Heart left ventricle (tissue), 16 donors: Measurements from ENCODE around the gene BCL2. TPM values are rescaled to one million over a fixed set of nuclear protein-coding genes. Genes with fewer than 3 reads are reported as not detected.

Source experiments
- ATAC-seq, 4 donors: fragments of 200-7000 bp; cut with Tn5 transposase; one replicate each; pipeline ENCODE4 v1.9.1; 2020 to 2022; ENCODE audit warnings: moderate library complexity in 4 of 4, mild to moderate bottlenecking in 3 of 4, moderate number of reproducible peaks in 1 of 4
- DNase-seq, 5 donors: peaks; one replicate each; pipeline ENCODE4 v3.0.0-alpha.2; 2020
- H3K27ac ChIP-seq, 12 donors: fragments of 200-600 bp; sonication (generic) in 4 of 12; one replicate each; pipeline versions ENCODE4 v1.5.0 to v1.8.0; 2016 to 2022; ENCODE audit warnings: mild to moderate bottlenecking in 2 of 12
- H3K27me3 ChIP-seq, 9 donors: fragments of 200-600 bp; sonication (generic) in 2 of 9; one replicate each; pipeline versions ENCODE4 v1.5.1 to v1.8.0; 2016 to 2022; ENCODE audit warnings: mild to moderate bottlenecking in 3 of 9
- H3K36me3 ChIP-seq, 9 donors: fragments of 200-600 bp; sonication (generic) in 2 of 9; one replicate each; pipeline versions ENCODE4 v1.5.0 to v1.8.0; 2018 to 2022; ENCODE audit warnings: mild to moderate bottlenecking in 2 of 9
- H3K4me1 ChIP-seq, 12 donors: fragments of 200-600 bp; sonication (generic) in 4 of 12; one replicate each; pipeline versions ENCODE4 v1.5.0 to v1.8.0; 2016 to 2022; ENCODE audit warnings: mild to moderate bottlenecking in 3 of 12
- H3K4me3 ChIP-seq, 12 donors: fragments of 200-600 bp; sonication (generic) in 4 of 12; one replicate each; pipeline versions ENCODE4 v1.5.0 to v1.8.0; 2017 to 2022; ENCODE audit warnings: mild to moderate bottlenecking in 9 of 12, moderate library complexity in 4 of 12
- H3K9me3 ChIP-seq, 12 donors: fragments of 200-600 bp; sonication (generic) in 4 of 12; one replicate each; pipeline versions ENCODE4 v1.5.0 to v1.8.0; 2016 to 2022; ENCODE audit warnings: mild to moderate bottlenecking in 1 of 12
- CTCF ChIP-seq, 12 donors: fragments of 200-600 bp; sonication (generic) in 4 of 12; IDR thresholded peaks; one replicate each; pipeline versions ENCODE4 v1.5.0 to v1.8.0; 2018 to 2022; ENCODE audit warnings: antibody characterized with exemption in 12 of 12, mild to moderate bottlenecking in 5 of 12
- POLR2A ChIP-seq, 2 donors: fragments of 450-650 bp; IDR thresholded peaks; one replicate each; pipeline ENCODE4 v1.6.1; 2017; ENCODE audit warnings: antibody characterized with exemption in 2 of 2, mild to moderate bottlenecking in 2 of 2, moderate library complexity in 2 of 2
- WGBS, 4 donors: extraction: QIAGEN DNeasy Blood & Tissue Kit in 2 of 4; methylation state at CpG; one replicate each; pipeline versions ENCODE4 v1.1.5 to v1.1.7; 2013 to 2018; 5-methylcytosine and 5-hydroxymethylcytosine counted together
- intact Hi-C, 10 donors: fragments of 100-400 bp; cut with DNase I; formaldehyde crosslinking; loops; one replicate each; pipeline versions ENCODE4 v1.11.1 to v1.14.2; 2022
- polyA plus RNA-seq, 2 donors: library from polyadenylated mRNA; stranded (reverse); fragments of 200-250 nt; gene quantifications; one replicate each; pipeline ENCODE4 v1.2.3, GENCODE V29; 2013
- total RNA-seq, 9 donors: library from RNA; depleted of rRNA in 2 of 9; stranded (reverse); fragments of >200 nt in 2 of 9; fragmentation: NEBNext Ultra II Directional in 3 of 9; extraction: Animal tissue kit (Norgen Biotek cat#: 25700) in 3 of 9; gene quantifications; one replicate each; pipeline versions ENCODE4 v1.1.0 to v1.2.4, GENCODE V29; 2016 to 2023
- donor health status: ischemic (EF 13 %, LVEDD 7.1; RV severe dilation, severe dysfunction).
- donor health status: healthy with polysubstance abuse.
- donor health status: DM: no; HTN: yes; CAD: no.
- donor health status: DM: no; HTN: no; CAD: no.
- donor health status: ischemic (EF 25% LVEDD 6.9; RV normal size, moderate dysfunction).
- donor health status: ischemic (EF 25% LVEDD 5.7; RV mildly dilated, moderate dysfunction).
- donor health status: healthy.
- donor health status: DM: yes; HTN: yes; CAD: no.
- donor health status: ischemic (EF 35%, LVEDD 5.7; RV mildly dilated, moderate dysfunction).
- donor health status: nonischemic (EF 11% LVEDD 7.7; RV severe dilation, severe dysfunction).
- donor health status: DM: yes; HTN: yes; CAD: no.
- donor health status: PGD.
- donor health status: ischemic (EF 29% LVEDD 5.4; RV normal size, mild dysfunction).
- donor health status: nonischemic (EF 23%, LVEDD 6.1; RV moderate dilation, normal function).

The BCL2 gene
- total and polyA plus RNA-seq, 11 donors: 2.9 to 24.2 (median 8.9) TPM

- intact Hi-C loops: loop anchor here in 1 of 10 donors (10.0 kb wide), 1 partner anchor 70 kb away; the partner anchor contains the start of gene BCL2
- no peaks in the 10 kb centered on the region for H3K36me3 ChIP-seq
- peak overlapping the region in 3 of 12 donors; percentile 2 to 21 (median 10) for H3K27ac ChIP-seq
- DNase-seq (no peak), ATAC-seq (peak in 3 of 4 donors; percentile 36 to 56 (median 42))
- H3K9me3 ChIP-seq: no peaks in the 10 kb centered on the region
- H3K4me3 ChIP-seq: no peak overlapping the region
- 75 to 84% (median 80%) methylated on average over 6 of the region's 6 CpGs for WGBS, 4 donors
- TF ChIP-seq POLR2A (IDR thresholded peaks at IDR 0.05) (no peak), CTCF (IDR thresholded peaks at IDR 0.05) (no peak)
- H3K4me1 ChIP-seq: peaks cover 0 to 16% (median 0%) of the 10 kb centered on the region in 12 donors
- no peaks in the 10 kb centered on the region for H3K27me3 ChIP-seq
Observed at GRCh38 chr18:63244607-63245006, 75.0 kb downstream of the BCL2 start.

- Histone ChIP-seq H3K4me1 (peaks cover 0 to 36% (median 19%) of the 10 kb centered on the region in 12 donors), H3K4me3 (no peak overlapping the region), H3K27me3 (no peaks in the 10 kb centered on the region), H3K27ac (no peak overlapping the region), H3K9me3 (no peaks in the 10 kb centered on the region), H3K36me3 (no peaks in the 10 kb centered on the region)
- DNase-seq (no peak), ATAC-seq (no peak)
- TF ChIP-seq POLR2A (IDR thresholded peaks at IDR 0.05): no peak
- TF ChIP-seq CTCF (IDR thresholded peaks at IDR 0.05): no peak
- WGBS, 4 donors: 92 to 95% (median 94%) methylated on average over 7 of the region's 7 CpGs
- intact Hi-C loops: loop anchor here in 1 of 10 donors (10.0 kb wide), 1 partner anchor 73 kb away; the partner anchor contains the start of gene BCL2
Observed at GRCh38 chr18:63241760-63242159, 77.8 kb downstream of the BCL2 start.

GRCh38 chr18:63241317-63241712 is 78.3 kb downstream of the BCL2 start:
- Histone ChIP-seq H3K9me3 (no peaks in the 10 kb centered on the region), H3K4me1 (peaks cover 0 to 35% (median 19%) of the 10 kb centered on the region in 12 donors), H3K4me3 (no peak overlapping the region), H3K36me3 (no peaks in the 10 kb centered on the region), H3K27me3 (no peaks in the 10 kb centered on the region), H3K27ac (no peak overlapping the region)
- intact Hi-C loops: loop anchor here in 1 of 10 donors (10.0 kb wide), 1 partner anchor 73 kb away; the partner anchor contains the start of gene BCL2
- ATAC-seq: no peak
- no peak for DNase-seq
- TF ChIP-seq CTCF (IDR thresholded peaks at IDR 0.05): no peak
- TF ChIP-seq POLR2A (IDR thresholded peaks at IDR 0.05): no peak
- WGBS, 4 donors: 70 to 78% (median 77%) methylated on average over 3 of the region's 3 CpGs

- TF ChIP-seq POLR2A (IDR thresholded peaks at IDR 0.05) (no peak), CTCF (IDR thresholded peaks at IDR 0.05) (no peak)
- H3K27me3 ChIP-seq: no peaks in the 10 kb centered on the region
- no peaks in the 10 kb centered on the region for H3K36me3 ChIP-seq
- no peaks in the 10 kb centered on the region for H3K9me3 ChIP-seq
- H3K4me3 ChIP-seq: no peak overlapping the region
- H3K4me1 ChIP-seq: peaks cover 0 to 35% (median 19%) of the 10 kb centered on the region in 12 donors
- no peak overlapping the region for H3K27ac ChIP-seq
- 79 to 89% (median 82%) methylated on average over 8 of the region's 8 CpGs for WGBS, 4 donors
- DNase-seq (no peak), ATAC-seq (no peak)
- intact Hi-C loops: loop anchor here in 1 of 10 donors (10.0 kb wide), 1 partner anchor 74 kb away; the partner anchor contains the start of gene BCL2
Observed at GRCh38 chr18:63240531-63241316, 78.8 kb downstream of the BCL2 start.
